PC-3 (cell line): ENCODE measurements around the gene TOR1B. TPM values are rescaled to one million over a fixed set of nuclear protein-coding genes. Genes with fewer than 3 reads are reported as not detected.

Experiments used
- ATAC-seq: fragments of 200-7000 bp; cut with Tn5 transposase; 2 replicates; pipeline ENCODE4 v1.9.1; 2020; ENCODE audit warnings: mild to moderate bottlenecking, moderate library complexity
- BruUV-seq: library from RNA; stranded (reverse); fragments of 400-500 nt; replicated peaks from 2 replicates; lab custom pipeline; 2021; lab: Mats Ljungman, UMichigan
- CTCF ChIA-PET: fragments of 300-600 bp; sonication (Branson Sonifier 250); formaldehyde crosslinking; loops from one replicate; lab custom pipeline; 2022; ENCODE audit warnings: antibody characterized with exemption; lab: Charles Lee
- POLR2A ChIA-PET: fragments of 300-600 bp; sonication (Branson Sonifier 250); formaldehyde crosslinking; loops from one replicate; lab custom pipeline; 2022; ENCODE audit warnings: antibody characterized with exemption; ENCODE audit not compliant: unreplicated experiment; lab: Charles Lee
- DNase-seq: peaks from one replicate; pipeline ENCODE4 v3.0.0-alpha.2; 2015
- H2AFZ ChIP-seq: fragments of 300-600 bp; sonication (generic); 2 replicates; pipeline ENCODE4 v1.6.0; 2016; ENCODE audit warnings: antibody characterized with exemption, low read length
- H3F3A ChIP-seq: fragments of 300-600 bp; sonication (generic); one replicate; pipeline ENCODE4 v1.6.0; 2017; ENCODE audit warnings: antibody characterized with exemption, low read length, control low read depth, mild to moderate bottlenecking; ENCODE audit not compliant: unreplicated experiment
- H3K27ac ChIP-seq: fragments of 300-600 bp; sonication (generic); 2 replicates; pipeline ENCODE4 v1.5.1; 2016; ENCODE audit warnings: mild to moderate bottlenecking, low read length
- H3K27me3 ChIP-seq: fragments of 300-600 bp; sonication (generic); 2 replicates; pipeline ENCODE4 v1.6.1; 2016; ENCODE audit warnings: low read length, mixed read lengths
- H3K36me3 ChIP-seq: fragments of 300-600 bp; sonication (generic); 2 replicates; pipeline ENCODE4 v1.6.1; 2016; ENCODE audit warnings: low read depth, mixed run types, low read length, mixed read lengths
- H3K4me1 ChIP-seq: fragments of 300-600 bp; sonication (generic); 2 replicates; pipeline ENCODE4 v1.5.1; 2016; ENCODE audit warnings: low read length; ENCODE audit not compliant: insufficient read depth
- H3K4me2 ChIP-seq: fragments of 300-600 bp; sonication (generic); 2 replicates; pipeline ENCODE4 v1.6.0; 2016; ENCODE audit warnings: low read length
- H3K4me3 ChIP-seq: fragments of 300-600 bp; sonication (generic); 2 replicates; pipeline ENCODE4 v1.5.1; 2016; ENCODE audit warnings: mild to moderate bottlenecking, low read length, mixed read lengths
- H3K79me2 ChIP-seq: fragments of 300-600 bp; sonication (generic); 2 replicates; pipeline ENCODE4 v1.6.1; 2017; ENCODE audit warnings: low read length, mixed read lengths
- H3K9ac ChIP-seq: fragments of 300-600 bp; sonication (generic); 2 replicates; pipeline ENCODE4 v1.6.0; 2016; ENCODE audit warnings: mild to moderate bottlenecking, low read length
- H3K9me2 ChIP-seq: fragments of 300-600 bp; sonication (generic); replicated peaks from 2 replicates; pipeline ENCODE4 v1.6.1; 2016; ENCODE audit warnings: mixed run types, low read length, mixed read lengths
- H3K9me3 ChIP-seq: fragments of 300-600 bp; sonication (generic); 2 replicates; pipeline ENCODE4 v1.6.1; 2016; ENCODE audit warnings: low read length, mixed read lengths
- H4K20me1 ChIP-seq: fragments of 300-600 bp; sonication (generic); 2 replicates; pipeline ENCODE4 v1.6.1; 2016; ENCODE audit warnings: low read length, mixed read lengths
- EZH2 ChIP-seq: fragments of 300-600 bp; sonication (generic); IDR thresholded peaks from one replicate; pipeline ENCODE4 v1.6.1; 2017; ENCODE audit warnings: antibody characterized with exemption, mild to moderate bottlenecking, low read length; ENCODE audit not compliant: unreplicated experiment
- EZH2phosphoT487 ChIP-seq: fragments of 300-600 bp; sonication (generic); IDR thresholded peaks from 2 replicates; pipeline ENCODE4 v1.6.1; 2018; ENCODE audit warnings: mild to moderate bottlenecking, antibody characterized with exemption, low read length, borderline replicate concordance
- intact Hi-C: fragments of 100-400 bp; cut with micrococcal nuclease; formaldehyde crosslinking; loops from 2 replicates; pipeline ENCODE4 v1.9.0; 2023
- total RNA-seq: library from RNA; depleted of rRNA; stranded (reverse); fragments of >200 nt; gene quantifications from 2 replicates; pipeline ENCODE4 v1.2.3, GENCODE V29; 2014
- TF ChIP-seq, protein P1 (sequence below): fragments of 300-600 bp; sonication (generic); conservative IDR thresholded peaks from 2 replicates; pipeline ENCODE4 v1.5.1; 2017; ENCODE audit warnings: antibody characterized with exemption, low read depth, mild to moderate bottlenecking, low read length

The TOR1B gene
- total RNA-seq, 1 experiment from 2014 or later = 12.8 TPM

GRCh38 chr9:129853614-129854013 is 50.6 kb downstream of the TOR1B start:
- CTCF ChIA-PET = no interaction called here
- Histone ChIP-seq H3K9ac (no peak overlapping the region), H3K4me2 (no peak overlapping the region), H3F3A (no peaks in the 10 kb centered on the region), H3K9me3 (no peaks in the 10 kb centered on the region), H3K4me1 (no peaks in the 10 kb centered on the region), H3K4me3 (no peak overlapping the region), H3K36me3 (no peaks in the 10 kb centered on the region), H3K79me2 (no peaks in the 10 kb centered on the region), H3K27me3 (no peaks in the 10 kb centered on the region), H4K20me1 (no peaks in the 10 kb centered on the region), H3K9me2 (no peaks in the 10 kb centered on the region), H2AFZ (no peak overlapping the region), H3K27ac (no peak overlapping the region)
- ATAC-seq = no peak
- no TSS peak for BruUV-seq
- TF ChIP-seq EZH2phosphoT487 = no peak
- no peak for TF ChIP-seq EZH2
- TF ChIP-seq, protein P1, sequence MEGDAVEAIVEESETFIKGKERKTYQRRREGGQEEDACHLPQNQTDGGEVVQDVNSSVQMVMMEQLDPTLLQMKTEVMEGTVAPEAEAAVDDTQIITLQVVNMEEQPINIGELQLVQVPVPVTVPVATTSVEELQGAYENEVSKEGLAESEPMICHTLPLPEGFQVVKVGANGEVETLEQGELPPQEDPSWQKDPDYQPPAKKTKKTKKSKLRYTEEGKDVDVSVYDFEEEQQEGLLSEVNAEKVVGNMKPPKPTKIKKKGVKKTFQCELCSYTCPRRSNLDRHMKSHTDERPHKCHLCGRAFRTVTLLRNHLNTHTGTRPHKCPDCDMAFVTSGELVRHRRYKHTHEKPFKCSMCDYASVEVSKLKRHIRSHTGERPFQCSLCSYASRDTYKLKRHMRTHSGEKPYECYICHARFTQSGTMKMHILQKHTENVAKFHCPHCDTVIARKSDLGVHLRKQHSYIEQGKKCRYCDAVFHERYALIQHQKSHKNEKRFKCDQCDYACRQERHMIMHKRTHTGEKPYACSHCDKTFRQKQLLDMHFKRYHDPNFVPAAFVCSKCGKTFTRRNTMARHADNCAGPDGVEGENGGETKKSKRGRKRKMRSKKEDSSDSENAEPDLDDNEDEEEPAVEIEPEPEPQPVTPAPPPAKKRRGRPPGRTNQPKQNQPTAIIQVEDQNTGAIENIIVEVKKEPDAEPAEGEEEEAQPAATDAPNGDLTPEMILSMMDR = no peak
- intact Hi-C loops = no loop called here
- POLR2A ChIA-PET = no interaction called here
- DNase-seq = no peak

GRCh38 chr9:129854588-129855110 is 51.7 kb downstream of the TOR1B start:
- intact Hi-C loops = no loop called here
- ATAC-seq (no peak), DNase-seq (no peak)
- no peak overlapping the region for H3K4me3 ChIP-seq
- ChIA-PET POLR2A (no interaction called here), CTCF (no interaction called here)
- no peaks in the 10 kb centered on the region for H3K9me3 ChIP-seq
- H2AFZ ChIP-seq = no peak overlapping the region
- H3K9ac ChIP-seq = no peak overlapping the region
- H3K4me2 ChIP-seq = no peak overlapping the region
- no peaks in the 10 kb centered on the region for H3K79me2 ChIP-seq
- H3K27ac ChIP-seq = no peak overlapping the region
- H3K27me3 ChIP-seq = no peaks in the 10 kb centered on the region
- no TSS peak for BruUV-seq
- H3K9me2 ChIP-seq = no peaks in the 10 kb centered on the region
- no peaks in the 10 kb centered on the region for H3K4me1 ChIP-seq
- H3F3A ChIP-seq = no peaks in the 10 kb centered on the region
- no peaks in the 10 kb centered on the region for H4K20me1 ChIP-seq
- no peak for TF ChIP-seq EZH2
- TF ChIP-seq, protein P1 = no peak
- no peaks in the 10 kb centered on the region for H3K36me3 ChIP-seq

DNA sequence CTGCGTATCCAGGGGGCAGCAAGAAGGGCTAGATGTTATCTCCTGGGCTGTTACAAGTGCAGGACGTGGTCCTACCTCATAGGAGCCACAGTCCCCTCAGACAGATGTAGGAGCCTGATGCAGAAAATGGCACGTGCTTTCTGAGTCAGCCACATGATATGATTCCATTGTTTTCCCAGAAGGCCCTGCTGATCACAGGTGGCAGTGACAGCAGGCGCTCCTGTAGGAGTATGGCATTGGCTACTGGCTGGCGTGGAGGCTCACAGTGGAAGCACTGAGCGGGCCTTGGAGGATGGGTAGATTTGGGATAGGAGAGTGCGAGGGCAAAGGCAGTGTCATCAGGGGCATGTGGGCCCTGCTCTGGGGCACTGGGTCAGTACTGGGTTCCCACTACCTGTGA is 54.2 kb downstream of the TOR1B start:
- Histone ChIP-seq H3K79me2 (no peaks in the 10 kb centered on the region), H3K9me2 (no peaks in the 10 kb centered on the region), H3K36me3 (no peaks in the 10 kb centered on the region), H3K27ac (no peak overlapping the region), H3K4me2 (no peak overlapping the region), H4K20me1 (no peaks in the 10 kb centered on the region), H3K9ac (no peak overlapping the region), H3K27me3 (no peaks in the 10 kb centered on the region), H3K9me3 (no peaks in the 10 kb centered on the region), H3K4me1 (no peaks in the 10 kb centered on the region), H3K4me3 (no peak overlapping the region), H2AFZ (no peak overlapping the region), H3F3A (no peaks in the 10 kb centered on the region)
- DNase-seq = no peak
- no peak for ATAC-seq
- intact Hi-C loops = no loop called here
- BruUV-seq = no TSS peak
- CTCF ChIA-PET = no interaction called here
- TF ChIP-seq, protein P1 = no peak
- no peak for TF ChIP-seq EZH2
- TF ChIP-seq EZH2phosphoT487 = no peak
- POLR2A ChIA-PET = no interaction called here
